OCI-LY3 (cell line): ENCODE data around the gene CREB3L2.

Experiments used
- H2AFZ ChIP-seq: fragments of 200-600, 300-600 bp; shearing (Covaris generic); 2 replicates; pipeline ENCODE4 v1.6.0; 2014; ENCODE audit warnings: antibody characterized with exemption, low read depth, low read length
- H3K27ac ChIP-seq: fragments of 200-600, 300-600 bp; sonication (generic); 2 replicates; pipeline ENCODE4 v1.5.1; 2014; ENCODE audit warnings: mild to moderate bottlenecking, low read length, moderate library complexity, mixed read lengths
- H3K27me3 ChIP-seq: fragments of 200-600, 300-600 bp; sonication (generic); 2 replicates; pipeline ENCODE4 v1.6.1; 2014; ENCODE audit warnings: low read depth, low read length, mixed read lengths
- H3K36me3 ChIP-seq: fragments of 200-600, 300-600 bp; sonication (generic); replicated peaks from 2 replicates; pipeline ENCODE3; 2014; ENCODE audit warnings: low read depth, low read length, mixed read lengths
- H3K4me1 ChIP-seq: fragments of 300-600, 200-600 bp; sonication (generic); 2 replicates; pipeline ENCODE4 v1.6.1; 2014; ENCODE audit warnings: low read length, mixed read lengths
- H3K4me2 ChIP-seq: fragments of 200-600, 300-600 bp; sonication (generic); 2 replicates; pipeline ENCODE4 v1.6.1; 2014; ENCODE audit warnings: low read length, mixed read lengths
- H3K4me3 ChIP-seq: fragments of 300-600, 200-600 bp; sonication (generic); 2 replicates; pipeline ENCODE4 v1.5.1; 2014; ENCODE audit warnings: antibody characterized with exemption, mild to moderate bottlenecking, low read length, moderate library complexity
- H3K79me2 ChIP-seq: fragments of 300-600, 200-600 bp; shearing (Covaris generic); 2 replicates; pipeline ENCODE4 v1.6.1; 2014; ENCODE audit warnings: mild to moderate bottlenecking, low read length, mixed read lengths
- H3K9ac ChIP-seq: fragments of 300-600, 200-600 bp; shearing (Covaris generic); 2 replicates; pipeline ENCODE4 v1.6.0; 2014; ENCODE audit warnings: mild to moderate bottlenecking, low read length, moderate library complexity
- H3K9me3 ChIP-seq: fragments of 200-600, 300-600 bp; shearing (Covaris generic); 2 replicates; pipeline ENCODE4 v1.6.1; 2014; ENCODE audit warnings: low read length, mixed read lengths; ENCODE audit not compliant: insufficient read depth
- H4K20me1 ChIP-seq: fragments of 200-600, 300-600 bp; sonication (generic); 2 replicates; pipeline ENCODE4 v1.6.1; 2016; ENCODE audit warnings: low read length, mixed read lengths; ENCODE audit not compliant: insufficient read depth
- EZH2phosphoT487 ChIP-seq: fragments of 200-600 bp; shearing (Covaris generic); IDR thresholded peaks from 2 replicates; pipeline ENCODE4 v1.6.1; 2018; ENCODE audit warnings: antibody characterized with exemption, mixed run types, low read depth
- TF ChIP-seq, protein P1 (sequence below): fragments of 200-600, 300-600 bp; sonication (generic); IDR thresholded peaks from 2 replicates; pipeline ENCODE4 v1.5.1; 2014; ENCODE audit warnings: antibody characterized with exemption, low read length, low read depth

Gene CREB3L2

DNA sequence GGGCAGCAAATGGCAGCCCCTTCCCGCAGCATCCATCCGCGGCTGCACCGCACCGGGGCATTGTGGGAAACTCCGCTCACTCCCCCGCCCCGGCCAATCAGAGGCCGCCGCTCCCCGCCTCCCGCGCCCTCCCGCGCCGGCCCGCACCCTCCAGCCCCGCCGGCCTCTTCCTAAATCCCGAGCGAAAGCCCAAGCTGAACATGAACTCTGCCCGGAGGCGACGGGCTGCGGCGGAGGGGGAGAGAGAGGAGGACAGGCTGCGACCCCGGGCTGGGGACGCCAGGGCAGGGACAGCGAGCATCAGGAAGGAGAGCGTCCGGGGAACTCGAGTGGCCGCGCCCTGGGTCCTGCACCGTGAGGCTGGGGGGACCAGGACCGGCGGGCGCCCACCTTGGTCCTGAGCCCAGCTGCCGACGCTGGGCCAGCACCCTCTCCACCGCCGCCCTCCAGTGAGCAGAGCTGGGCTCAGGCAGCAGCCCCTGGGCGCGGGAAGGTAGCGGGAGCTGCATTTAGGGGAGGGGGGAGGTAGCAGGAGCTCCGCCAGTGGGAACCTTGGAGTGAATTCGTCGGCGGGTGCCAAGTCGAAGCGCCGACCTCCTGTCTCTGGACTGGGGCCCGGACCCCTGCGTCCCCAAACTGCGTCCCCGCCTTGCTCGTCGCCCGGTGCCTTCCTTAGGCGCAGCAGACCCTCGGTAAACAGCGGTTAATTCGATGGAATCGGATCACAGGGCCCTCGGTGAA is 154.9 kb downstream of the CREB3L2 start, which contains the start of gene DGKI:
DGKI (minus strand) TSS at position 148 of the 741 bp plus-strand sequence.
- no peak within 1 kb of the TSS for H3K4me2 ChIP-seq
- peaks cover 9% of the 10 kb centered on the region for H3K36me3 ChIP-seq
- H2AFZ ChIP-seq, result no peak within 1 kb of the TSS
- H3K27me3 ChIP-seq, result no peaks in the 10 kb centered on the region
- H3K4me1 ChIP-seq, result no peaks in the 10 kb centered on the region
- no peak within 1 kb of the TSS for H3K4me3 ChIP-seq
- H4K20me1 ChIP-seq, result no peaks in the 10 kb centered on the region
- TF ChIP-seq EZH2phosphoT487, result no peak
- TF ChIP-seq, protein P1, sequence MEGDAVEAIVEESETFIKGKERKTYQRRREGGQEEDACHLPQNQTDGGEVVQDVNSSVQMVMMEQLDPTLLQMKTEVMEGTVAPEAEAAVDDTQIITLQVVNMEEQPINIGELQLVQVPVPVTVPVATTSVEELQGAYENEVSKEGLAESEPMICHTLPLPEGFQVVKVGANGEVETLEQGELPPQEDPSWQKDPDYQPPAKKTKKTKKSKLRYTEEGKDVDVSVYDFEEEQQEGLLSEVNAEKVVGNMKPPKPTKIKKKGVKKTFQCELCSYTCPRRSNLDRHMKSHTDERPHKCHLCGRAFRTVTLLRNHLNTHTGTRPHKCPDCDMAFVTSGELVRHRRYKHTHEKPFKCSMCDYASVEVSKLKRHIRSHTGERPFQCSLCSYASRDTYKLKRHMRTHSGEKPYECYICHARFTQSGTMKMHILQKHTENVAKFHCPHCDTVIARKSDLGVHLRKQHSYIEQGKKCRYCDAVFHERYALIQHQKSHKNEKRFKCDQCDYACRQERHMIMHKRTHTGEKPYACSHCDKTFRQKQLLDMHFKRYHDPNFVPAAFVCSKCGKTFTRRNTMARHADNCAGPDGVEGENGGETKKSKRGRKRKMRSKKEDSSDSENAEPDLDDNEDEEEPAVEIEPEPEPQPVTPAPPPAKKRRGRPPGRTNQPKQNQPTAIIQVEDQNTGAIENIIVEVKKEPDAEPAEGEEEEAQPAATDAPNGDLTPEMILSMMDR, result no peak
- no peaks in the 10 kb centered on the region for H3K79me2 ChIP-seq
- no peak within 1 kb of the TSS for H3K9ac ChIP-seq
- H3K27ac ChIP-seq, result no peak within 1 kb of the TSS
- H3K9me3 ChIP-seq, result no peaks in the 10 kb centered on the region

GRCh38 chr7:137846549-137846826 is 155.4 kb downstream of the CREB3L2 start:
- H3K9me3 ChIP-seq, result no peaks in the 10 kb centered on the region
- peaks cover 4% of the 10 kb centered on the region for H3K36me3 ChIP-seq
- no peak overlapping the region for H3K27ac ChIP-seq
- no peaks in the 10 kb centered on the region for H3K4me1 ChIP-seq
- no peaks in the 10 kb centered on the region for H4K20me1 ChIP-seq
- H3K4me2 ChIP-seq, result no peak overlapping the region
- H3K9ac ChIP-seq, result no peak overlapping the region
- TF ChIP-seq, protein P1, result no peak
- TF ChIP-seq EZH2phosphoT487, result no peak
- no peaks in the 10 kb centered on the region for H3K79me2 ChIP-seq
- no peaks in the 10 kb centered on the region for H3K27me3 ChIP-seq
- H3K4me3 ChIP-seq, result no peak overlapping the region
- no peak overlapping the region for H2AFZ ChIP-seq

- no peaks in the 10 kb centered on the region for H3K4me1 ChIP-seq
- no peak overlapping the region for H3K27ac ChIP-seq
- no peak for TF ChIP-seq EZH2phosphoT487
- TF ChIP-seq, protein P1, result no peak
- no peaks in the 10 kb centered on the region for H3K9me3 ChIP-seq
- H3K79me2 ChIP-seq, result no peaks in the 10 kb centered on the region
- no peaks in the 10 kb centered on the region for H3K36me3 ChIP-seq
- H3K27me3 ChIP-seq, result no peaks in the 10 kb centered on the region
- H3K4me2 ChIP-seq, result no peak overlapping the region
- H2AFZ ChIP-seq, result no peak overlapping the region
- no peak overlapping the region for H3K4me3 ChIP-seq
- no peaks in the 10 kb centered on the region for H4K20me1 ChIP-seq
- H3K9ac ChIP-seq, result no peak overlapping the region
Measured at GRCh38 chr7:137844677-137845425, 157.0 kb downstream of the CREB3L2 start.

DNA sequence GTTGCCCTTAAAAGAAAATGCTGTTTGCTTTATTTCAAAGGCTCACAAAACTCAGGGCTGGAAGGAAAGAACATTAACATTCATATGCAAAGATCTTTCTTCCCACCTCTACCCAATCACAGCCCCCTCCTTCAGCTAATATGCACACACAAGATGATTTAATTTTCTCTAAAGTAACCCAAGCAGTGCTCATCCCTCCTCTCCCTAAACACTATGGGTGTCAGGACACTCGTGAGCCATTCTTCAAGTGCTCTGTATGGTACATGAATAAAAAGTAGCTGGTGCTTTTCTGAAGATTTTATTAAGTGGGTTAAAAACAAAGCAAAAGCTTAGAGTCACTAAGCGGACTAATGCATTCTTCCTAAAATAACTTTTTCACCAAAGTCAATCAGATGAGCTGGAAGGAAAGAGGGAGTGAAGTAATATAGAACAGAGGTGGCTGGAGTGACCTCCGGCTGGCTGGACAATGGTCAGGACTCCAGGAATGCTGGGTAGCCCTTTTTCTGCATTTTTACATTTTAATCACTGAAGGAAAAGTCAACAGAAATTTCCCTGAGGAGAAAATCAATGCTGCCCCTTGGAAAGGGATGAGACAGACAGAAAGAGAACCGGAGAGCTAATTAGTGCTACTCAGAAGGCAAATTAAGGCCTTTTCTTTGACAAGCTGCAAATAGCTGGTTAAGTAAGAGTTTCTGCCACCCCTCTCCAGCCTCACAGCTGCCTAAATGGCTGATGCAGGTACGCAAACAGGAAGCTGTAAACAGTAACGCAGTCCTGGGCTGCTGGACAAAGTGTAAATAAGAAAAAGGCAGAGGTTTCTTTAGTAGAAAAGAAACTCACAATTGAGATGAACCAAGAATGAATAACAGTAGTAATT is 161.7 kb downstream of the CREB3L2 start:
- no peak overlapping the region for H3K4me2 ChIP-seq
- H3K9me3 ChIP-seq, result no peaks in the 10 kb centered on the region
- no peaks in the 10 kb centered on the region for H3K79me2 ChIP-seq
- H3K9ac ChIP-seq, result no peak overlapping the region
- no peaks in the 10 kb centered on the region for H4K20me1 ChIP-seq
- TF ChIP-seq, protein P1, result no peak
- no peak for TF ChIP-seq EZH2phosphoT487
- H2AFZ ChIP-seq, result no peak overlapping the region
- no peaks in the 10 kb centered on the region for H3K27me3 ChIP-seq
- H3K27ac ChIP-seq, result no peak overlapping the region
- H3K4me1 ChIP-seq, result peaks cover 13% of the 10 kb centered on the region
- H3K36me3 ChIP-seq, result peaks cover 9% of the 10 kb centered on the region
- H3K4me3 ChIP-seq, result no peak overlapping the region
